ENCODE results near the gene STX18.

Gene STX18

GRCh38 chr4:4374388-4375098, 167.3 kb downstream of the STX18 start:
- DNase-seq = no peak
